ENCODE measurements around the gene CRTC1.

CRTC1 gene

DNA sequence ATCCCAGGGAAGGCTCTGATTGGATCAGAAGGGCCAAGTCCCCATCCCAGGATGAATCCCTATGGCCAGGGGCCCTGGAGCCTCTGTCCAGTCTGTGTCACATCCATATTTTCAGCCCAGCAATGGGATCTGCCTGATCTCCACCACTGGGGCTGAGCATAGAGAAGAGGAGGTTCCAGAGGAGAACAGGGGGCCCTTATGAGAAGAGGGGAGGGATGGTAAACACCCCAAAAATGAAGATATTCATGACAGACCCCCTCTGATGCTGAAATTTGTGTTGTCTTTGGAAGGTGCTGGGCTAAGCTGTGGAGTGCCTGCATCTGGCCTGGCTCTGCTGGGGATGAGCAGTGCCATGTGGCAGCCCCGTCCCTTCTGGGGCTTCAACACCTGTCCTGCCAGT is 32.2 kb upstream of the CRTC1 start:
- in situ Hi-C loops (cut with HindIII; ENCODE audit: low sequenced_read_pairs) = no loop called here

DNA sequence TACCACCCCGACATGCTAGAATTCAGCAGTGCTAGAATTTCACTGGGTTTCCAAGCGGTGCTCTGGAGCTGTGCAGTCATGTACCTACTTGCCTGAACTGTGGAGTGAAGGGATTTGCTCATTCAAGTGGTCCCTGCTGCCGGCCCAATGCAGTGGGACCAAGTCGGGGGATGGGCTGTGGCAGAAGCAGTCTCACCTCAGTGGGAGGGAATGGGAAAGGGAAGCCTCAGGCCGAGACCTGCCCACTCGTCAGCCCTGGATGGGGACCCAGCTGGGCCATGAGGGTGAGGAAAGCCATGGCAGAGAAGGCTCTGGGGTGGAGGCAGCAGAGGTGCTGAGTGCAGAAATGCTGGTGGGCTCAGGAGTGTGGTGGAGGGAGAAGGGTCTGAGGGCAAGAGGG is 31.7 kb upstream of the CRTC1 start:
- in situ Hi-C loops (cut with HindIII; ENCODE audit: low sequenced_read_pairs) = no loop called here

DNA sequence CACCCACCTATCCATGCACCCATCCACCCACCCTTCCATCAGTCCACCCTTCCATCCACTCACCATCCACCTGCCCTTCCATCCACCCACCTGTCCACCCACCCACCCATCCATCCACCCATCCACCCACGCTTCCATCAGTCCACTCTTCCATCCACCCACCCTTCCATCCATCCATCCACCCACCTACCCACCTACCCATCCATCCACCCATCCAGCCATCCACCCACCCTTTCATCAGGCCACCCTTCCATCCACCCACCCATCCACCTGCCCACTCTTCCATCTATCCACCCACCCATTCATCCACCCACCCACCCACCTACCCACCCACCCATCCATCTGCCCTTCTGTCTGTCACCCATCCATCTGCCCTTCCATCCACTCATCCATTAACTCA is 29.6 kb upstream of the CRTC1 start:
- in situ Hi-C loops (cut with HindIII; ENCODE audit: low sequenced_read_pairs) = no loop called here

DNA sequence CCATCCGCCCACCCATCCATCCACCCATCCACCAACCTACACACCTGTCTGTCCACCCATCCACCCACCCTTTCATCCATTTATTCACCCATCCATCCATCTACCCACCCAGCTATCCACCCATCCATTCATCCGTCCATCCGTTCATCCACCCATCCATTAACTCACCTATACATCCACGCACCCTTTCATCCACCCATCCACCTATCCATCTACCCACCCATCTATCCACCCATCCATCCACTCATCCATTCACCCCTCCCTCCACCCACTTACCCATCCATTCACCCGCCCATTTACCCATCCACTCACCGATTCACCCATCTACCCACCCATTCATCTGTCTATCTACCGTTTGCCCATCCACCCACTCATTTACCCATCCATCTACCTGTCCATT is 29.0 kb upstream of the CRTC1 start:
- in situ Hi-C loops (cut with HindIII; ENCODE audit: low sequenced_read_pairs) = no loop called here

DNA sequence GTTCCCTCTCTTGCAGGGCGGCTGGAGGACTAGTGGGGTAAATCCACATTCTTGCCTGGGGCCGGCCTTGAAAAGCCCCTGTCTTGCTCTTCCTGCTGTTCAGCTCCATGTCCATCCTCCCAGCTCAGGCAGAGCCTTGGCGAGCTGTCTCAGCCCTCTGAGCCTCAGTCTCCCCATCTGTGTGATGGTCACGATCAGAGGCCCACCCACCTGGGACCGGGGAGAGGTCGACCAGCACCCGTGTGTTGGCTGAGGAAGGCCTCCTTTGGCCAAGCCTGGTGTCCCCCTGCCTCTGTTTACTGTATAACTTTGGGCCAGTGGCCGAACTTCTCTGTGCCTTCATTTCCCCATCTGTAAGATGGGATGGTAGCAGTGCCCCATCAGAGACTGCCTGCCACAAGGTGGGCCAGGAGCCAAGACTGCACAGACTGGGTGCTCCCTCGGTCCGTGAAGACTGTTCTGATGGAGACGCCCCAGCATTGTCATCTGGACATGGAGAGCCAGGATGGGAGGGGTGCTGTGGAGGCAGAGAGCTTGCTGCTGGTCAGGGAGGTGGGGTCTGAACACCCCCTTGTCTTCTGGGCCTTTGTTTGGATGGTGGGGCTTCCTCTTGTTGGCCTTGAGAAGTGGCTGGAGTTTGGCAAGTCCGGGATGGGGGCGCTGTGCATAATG is 28.2 kb upstream of the CRTC1 start:
- in situ Hi-C loops (cut with HindIII; ENCODE audit: low sequenced_read_pairs) = no loop called here

DNA sequence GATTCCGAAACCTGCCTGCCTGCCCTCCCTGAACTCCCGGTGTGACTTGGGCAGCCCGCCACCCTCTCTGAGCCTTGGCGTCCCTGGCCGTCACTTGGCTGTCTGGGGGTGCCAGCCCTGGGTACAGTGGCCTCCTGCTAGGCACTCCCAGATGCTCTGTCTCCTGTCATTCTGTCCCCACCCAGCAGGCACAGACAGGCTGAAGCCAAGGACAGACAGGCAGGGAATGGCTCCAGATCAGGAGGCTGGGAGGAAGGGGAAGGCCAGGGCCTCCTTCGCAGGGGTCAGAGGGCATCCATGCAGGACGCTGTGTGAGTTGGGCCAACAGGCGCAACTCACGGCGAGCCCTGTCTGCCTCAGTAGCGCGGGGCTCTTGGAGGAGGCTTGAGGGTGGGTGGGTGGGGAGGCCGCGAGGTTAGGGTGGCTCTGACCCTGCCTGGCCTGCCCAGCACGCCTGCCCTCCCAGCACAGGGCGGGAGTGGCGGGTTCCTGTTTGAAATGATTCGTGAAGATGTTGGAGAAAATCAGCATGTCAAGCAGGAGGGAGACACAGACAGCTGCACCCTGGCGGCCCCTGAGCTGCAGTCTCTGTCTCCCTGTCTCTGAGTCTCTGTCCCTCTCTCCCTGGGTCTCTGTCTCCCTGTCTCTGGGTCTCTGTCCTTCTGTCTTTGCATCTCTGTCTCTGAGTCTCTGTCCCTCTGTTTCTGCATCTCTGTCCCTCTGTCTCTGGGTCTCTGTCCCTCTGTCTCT is 27.0 kb upstream of the CRTC1 start:
- in situ Hi-C loops (cut with HindIII; ENCODE audit: low sequenced_read_pairs) = no loop called here

DNA sequence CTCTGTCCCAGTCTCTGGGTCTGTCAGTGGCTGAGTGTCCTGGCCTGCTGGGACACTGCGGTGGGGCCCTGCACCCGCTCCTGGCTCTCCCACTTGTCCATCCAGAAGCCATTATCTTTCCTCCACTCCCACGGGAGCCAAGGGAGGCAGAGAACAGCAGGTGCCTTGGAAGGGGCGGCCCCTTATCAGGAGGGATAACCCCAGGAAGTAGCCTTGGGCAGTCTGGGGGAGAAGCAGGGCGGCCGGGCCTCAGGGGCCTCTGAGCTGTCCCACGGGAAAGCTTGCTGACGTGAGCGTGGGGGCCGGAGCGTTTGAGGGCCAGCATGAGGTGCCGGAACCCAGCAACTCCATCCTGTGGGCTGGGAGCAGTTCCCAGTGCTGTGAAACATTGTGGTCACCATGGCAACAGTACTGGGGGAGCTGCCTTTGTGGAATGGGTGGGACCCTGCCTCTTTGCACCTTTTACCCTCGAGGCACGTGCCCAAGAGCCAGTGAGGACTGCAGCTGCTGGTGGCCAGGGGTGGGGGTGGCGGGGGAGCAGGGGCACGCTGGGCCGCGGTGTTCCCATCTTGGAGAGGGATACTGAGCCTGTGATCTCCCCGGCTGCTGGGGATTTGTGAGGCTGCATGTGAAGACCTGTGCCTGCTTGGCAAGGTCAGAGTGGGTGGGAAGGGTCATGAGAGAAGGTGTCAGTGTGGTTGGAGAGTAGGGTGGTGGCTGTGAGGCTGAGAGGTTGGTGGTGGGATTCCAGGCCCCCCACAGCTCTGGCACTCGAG is 25.7 kb upstream of the CRTC1 start:
- in situ Hi-C loops (cut with HindIII; ENCODE audit: low sequenced_read_pairs) = no loop called here

DNA sequence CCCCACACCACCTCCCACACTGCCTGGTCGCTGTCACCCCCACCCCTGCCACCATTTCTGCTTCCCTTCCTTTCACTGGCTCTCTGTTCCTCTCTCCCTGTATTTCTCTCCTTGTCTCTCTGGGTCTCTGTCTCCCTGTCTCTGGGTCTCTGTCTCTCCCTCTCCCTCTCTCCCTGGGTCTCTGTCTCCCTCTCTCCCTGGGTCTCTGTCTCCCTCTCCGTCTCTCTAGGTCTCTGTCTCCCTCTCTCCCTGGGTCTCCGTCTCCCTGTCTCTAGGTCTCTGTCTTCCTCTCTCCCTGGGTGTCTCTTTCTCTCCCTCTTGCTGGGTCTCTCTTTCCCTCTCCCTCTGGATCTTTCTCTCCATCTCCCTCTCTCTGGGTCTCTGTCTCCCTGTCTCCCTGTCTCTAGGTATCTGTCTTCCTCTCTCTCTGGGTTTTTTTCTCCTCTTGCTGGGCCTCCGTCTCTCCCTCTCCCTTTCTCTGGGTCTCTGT is 25.1 kb upstream of the CRTC1 start:
- in situ Hi-C loops (cut with HindIII; ENCODE audit: low sequenced_read_pairs) = no loop called here

DNA sequence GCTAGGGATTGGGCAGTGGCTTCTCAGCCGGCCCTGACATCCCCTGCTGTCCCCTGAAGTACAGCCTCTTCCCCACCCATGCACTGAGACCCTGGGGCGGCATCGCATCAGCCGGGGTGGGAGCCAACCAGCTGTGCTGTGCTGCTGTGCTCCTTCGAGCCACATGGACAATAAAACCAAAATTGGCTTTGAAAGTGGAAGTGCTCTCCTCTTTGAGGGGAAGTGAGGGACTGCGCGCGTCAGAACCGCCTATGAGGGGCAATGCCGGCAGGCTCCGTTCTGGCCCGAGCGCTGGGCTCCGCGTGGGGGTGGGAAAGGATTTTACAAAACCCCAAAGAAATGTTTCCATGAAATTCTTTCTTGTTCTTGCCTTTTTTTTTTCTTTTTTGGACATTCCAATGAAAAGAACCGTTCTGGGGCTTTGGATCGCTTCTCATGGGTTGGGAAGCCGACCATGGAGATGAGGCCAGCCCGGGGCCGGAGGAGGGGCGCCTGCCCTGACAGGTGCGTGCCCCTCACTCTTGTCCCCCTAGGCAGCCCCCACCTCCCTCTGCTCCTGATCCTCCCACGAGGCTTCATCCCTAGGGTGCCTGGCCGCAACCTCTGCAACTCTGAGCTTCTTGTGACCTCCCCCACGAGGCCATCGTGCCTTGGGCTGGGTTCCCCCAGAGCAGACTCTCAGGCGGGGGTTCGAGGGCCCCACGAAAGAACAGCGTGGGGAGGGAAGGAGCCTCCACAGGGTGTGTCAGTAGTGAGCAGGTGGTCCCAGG is 24.0 kb upstream of the CRTC1 start:
- in situ Hi-C loops (cut with HindIII; ENCODE audit: low sequenced_read_pairs) = no loop called here

DNA sequence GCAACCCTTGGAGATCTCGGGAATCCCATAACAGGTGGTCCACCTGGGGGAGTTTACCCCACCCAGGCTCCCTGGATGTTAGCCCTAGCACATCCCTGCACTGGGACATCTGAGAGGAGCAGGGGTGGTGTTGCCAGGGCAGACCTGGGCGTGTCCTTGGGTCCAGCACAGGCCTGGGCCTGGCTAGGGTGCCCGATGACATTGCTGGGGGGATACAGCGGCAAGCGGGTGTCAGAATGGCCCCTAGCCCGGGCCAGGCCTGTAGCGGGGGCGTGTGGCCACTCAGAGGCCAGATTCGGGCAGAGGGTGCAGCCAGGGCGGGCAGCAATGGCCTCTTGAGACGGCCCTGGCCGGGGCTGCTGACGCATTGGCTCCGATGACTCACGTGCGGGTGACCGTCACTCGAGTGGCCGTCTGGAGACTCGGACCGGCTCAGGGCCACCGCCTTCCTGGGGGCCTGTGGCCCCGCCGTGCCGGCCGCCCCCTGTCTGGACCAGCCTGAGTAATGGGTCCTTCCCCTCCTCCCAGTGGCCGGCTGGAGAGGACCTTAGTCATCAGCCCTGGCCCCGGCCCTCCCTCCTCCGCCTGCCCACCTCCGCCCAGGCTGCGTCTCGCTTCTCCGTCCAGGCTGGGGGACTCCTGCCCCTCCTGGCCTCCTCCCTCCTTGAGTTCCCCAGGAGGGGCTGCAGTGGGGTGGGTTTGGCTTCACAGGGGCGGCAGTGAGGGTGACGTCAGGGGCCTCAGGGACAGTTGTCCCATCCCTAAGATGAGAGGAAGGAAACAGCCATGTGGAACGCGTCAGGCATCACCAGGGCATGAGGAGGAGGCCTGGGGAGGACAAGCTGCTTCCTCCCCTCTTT is 23.2 kb upstream of the CRTC1 start:
- in situ Hi-C loops (cut with HindIII; ENCODE audit: low sequenced_read_pairs) = no loop called here

DNA sequence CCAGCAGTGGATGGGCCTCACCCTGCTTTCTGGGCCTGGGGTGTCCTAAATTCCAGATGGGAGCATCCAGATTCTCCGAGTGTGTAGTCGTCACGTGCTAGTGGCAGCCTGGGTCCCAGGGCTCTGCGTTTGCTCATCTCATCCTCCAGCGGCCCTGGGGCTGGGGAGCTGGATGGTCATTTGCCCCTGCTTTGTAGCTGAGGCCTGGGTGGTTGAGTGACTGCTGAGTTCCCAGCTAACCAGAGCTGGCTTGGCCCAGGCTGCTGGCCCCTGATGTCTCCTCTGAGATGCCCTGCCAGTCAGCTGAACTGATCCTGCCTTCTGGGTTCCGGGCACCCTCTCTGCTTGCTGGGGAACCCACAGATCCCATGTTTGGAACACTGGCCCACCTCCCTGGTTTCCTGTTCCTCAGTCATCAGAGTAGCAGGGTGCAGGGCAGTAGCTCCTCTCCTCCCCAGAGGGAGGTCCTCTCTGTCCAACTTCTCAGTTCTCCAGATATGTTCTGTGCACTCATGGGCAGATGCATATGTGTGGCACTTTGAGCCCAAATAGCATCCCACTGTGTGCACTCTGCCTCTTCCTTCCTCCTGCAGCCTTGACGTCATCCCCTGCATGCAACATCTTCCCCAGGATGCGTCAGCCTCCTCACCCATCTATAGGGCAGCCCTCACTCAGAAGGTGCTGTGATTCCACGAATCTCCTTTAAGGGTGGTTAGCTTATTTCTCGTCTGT is 22.4 kb upstream of the CRTC1 start:
- in situ Hi-C loops (cut with HindIII; ENCODE audit: low sequenced_read_pairs) = no loop called here

DNA sequence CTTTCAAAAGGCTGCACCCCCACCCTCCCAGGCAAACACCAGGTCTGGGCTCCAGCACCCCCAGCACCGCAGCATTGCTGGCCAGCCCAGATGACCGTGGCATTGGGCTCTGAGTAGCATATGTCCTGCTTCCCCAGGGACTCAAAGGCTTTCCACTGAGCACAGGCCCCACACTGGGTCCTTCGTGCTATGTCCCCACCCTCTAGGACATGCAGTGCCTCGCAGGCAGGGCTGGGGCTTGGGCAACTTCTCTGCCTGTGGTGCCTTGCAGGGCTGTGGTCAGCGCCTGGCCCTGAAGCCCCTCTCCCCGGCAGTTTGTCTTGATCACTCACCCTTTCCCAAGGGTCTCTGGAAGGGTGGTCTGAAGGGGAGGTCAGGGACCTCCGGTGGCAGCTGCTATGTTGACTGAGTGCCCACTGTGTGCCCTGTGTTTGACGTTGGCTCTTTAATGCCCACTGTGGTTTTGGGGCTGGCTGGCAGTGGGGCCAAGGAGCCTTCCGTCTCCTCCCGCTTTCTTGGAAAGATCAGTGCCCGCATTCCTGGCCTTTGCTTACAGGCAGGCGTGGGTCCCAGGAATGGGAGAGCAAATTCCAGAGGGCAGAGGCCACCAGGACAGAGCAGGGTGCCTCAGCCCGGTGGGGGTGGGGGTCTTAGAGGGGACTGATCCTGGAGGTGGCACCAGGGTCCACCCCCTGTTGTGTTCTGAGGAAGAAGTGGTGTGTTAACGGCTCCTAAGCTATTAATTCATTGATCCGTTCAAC is 20.3 kb upstream of the CRTC1 start:
- in situ Hi-C loops (cut with HindIII; ENCODE audit: low sequenced_read_pairs) = no loop called here

DNA sequence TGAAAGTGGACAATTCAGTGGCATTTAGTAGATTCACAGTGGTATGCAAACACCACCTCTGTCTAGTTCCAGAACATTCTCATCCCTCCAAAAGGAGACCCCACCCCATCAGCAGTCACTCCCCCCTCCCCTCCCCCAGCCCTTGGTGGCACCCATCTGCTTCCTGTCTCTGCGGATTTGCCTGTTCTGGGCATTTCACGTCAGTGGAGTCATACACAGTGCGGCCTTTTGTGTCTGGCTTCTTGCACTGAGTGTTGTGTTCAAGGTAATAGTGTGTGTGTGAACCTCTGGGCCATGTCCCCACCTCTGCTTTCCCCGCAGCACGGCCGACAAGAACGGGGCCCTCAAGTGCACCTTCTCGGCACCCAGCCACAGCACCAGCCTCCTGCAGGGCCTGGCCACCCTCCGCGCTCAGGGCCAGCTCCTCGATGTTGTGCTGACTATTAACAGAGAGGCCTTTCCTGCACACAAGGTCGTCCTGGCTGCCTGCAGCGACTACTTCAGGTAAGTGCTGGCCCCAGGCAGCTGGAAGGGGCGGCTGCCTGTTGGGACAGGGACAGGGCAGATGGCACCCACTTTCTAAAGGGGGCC is 19.4 kb upstream of the CRTC1 start:
- in situ Hi-C loops (cut with HindIII; ENCODE audit: low sequenced_read_pairs) = no loop called here

DNA sequence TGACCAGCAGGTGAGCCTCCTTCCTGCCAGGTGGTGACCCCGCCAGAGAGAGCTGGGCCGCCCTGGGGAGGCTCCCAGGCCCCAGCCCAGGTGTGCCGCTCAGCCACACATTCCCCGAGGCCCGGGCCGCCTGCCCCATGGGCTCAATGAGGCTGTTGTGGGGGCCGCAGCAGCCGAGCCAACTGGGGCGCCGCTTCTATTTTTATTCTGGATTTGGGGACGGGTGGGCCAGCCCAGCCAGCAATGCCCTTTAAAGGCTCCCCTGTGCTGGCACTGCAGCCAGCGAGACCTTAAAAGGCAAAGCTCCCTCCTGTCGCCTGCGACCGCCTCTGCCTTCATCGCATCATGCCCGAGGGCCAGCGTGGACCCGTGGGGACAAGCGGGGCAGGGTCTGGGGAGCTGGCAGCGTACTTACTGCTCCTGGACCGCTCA is 17.7 kb upstream of the CRTC1 start:
- in situ Hi-C loops (cut with HindIII; ENCODE audit: low sequenced_read_pairs) = no loop called here

DNA sequence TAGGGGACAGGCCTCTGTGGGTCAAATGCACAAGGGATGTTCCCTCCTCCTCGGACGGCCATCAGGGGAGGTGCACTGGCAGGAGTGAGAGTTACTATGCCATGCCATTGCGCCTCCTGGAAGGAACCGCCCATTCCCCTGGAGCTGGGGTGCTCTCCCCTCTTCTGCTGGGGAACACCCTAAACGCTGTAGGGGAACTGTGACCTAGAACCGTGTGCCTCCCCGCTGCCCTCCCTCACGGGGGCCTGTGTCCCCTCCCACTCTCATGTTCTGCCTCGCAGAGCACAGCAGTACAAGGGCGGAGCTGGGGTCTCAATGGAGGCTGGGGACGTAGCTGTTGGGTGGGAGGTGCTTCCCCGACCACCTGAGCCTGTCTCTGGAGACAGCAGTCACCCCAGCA is 17.2 kb upstream of the CRTC1 start:
- in situ Hi-C loops (cut with HindIII; ENCODE audit: low sequenced_read_pairs) = no loop called here

DNA sequence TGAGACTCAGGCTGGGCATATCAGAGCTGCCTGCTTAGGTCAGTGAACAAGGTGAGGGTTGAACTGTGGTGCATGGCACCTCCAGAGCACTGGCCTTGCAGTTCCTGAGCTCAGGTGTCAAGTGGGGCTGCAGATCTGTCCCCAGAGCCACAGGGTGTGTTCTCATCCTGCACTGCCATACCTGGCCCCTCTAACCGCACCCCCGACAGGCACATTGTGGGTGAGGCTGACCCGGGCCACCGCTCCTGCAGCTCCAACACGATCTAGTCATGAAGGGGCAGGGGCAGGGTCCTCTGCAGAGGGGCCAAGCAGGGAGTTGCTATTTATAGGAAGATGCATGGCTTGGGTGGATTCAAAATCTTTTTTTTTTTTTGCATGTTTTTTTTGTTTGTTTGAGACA is 16.7 kb upstream of the CRTC1 start:
- in situ Hi-C loops (cut with HindIII; ENCODE audit: low sequenced_read_pairs) = no loop called here

DNA sequence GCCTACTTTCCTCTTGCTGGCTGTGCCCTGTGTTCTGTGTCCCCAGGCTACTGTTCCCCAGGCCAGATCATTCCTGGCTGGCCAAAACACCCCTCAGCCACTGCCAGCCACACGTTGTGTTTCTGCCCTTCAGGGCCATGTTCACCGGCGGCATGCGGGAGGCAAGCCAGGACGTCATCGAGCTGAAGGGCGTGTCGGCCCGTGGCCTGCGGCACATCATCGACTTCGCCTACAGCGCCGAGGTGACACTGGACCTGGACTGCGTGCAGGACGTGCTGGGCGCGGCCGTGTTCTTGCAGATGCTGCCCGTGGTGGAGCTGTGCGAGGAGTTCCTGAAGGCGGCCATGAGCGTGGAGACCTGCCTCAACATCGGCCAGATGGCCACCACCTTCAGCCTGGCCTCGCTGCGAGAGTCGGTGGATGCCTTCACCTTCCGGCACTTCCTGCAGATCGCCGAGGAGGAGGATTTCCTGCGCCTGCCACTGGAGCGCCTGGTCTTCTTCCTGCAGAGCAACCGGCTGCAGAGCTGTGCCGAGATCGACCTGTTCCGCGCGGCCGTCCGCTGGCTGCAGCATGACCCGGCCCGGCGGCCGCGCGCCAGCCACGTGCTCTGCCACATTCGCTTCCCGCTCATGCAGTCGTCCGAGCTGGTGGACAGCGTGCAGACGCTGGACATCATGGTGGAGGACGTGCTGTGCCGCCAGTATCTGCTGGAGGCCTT is 15.8 kb upstream of the CRTC1 start:
- in situ Hi-C loops (cut with HindIII; ENCODE audit: low sequenced_read_pairs) = no loop called here

DNA sequence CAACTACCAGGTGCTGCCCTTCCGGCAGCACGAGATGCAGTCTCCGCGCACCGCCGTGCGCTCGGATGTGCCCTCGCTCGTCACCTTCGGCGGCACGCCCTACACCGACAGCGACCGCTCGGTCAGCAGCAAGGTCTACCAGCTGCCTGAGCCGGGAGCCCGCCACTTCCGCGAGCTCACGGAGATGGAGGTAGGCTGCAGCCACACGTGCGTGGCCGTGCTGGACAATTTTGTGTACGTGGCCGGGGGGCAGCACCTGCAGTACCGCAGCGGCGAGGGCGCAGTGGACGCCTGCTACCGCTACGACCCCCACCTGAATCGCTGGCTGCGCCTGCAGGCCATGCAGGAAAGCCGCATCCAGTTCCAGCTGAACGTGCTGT is 15.2 kb upstream of the CRTC1 start:
- in situ Hi-C loops (cut with HindIII; ENCODE audit: low sequenced_read_pairs) = no loop called here

Measured in endothelial cell of hepatic sinusoid (primary cell).